ENCODE data around the gene P3H1.

- TF ChIP-seq GATA1 (IDR thresholded peaks at IDR 0.05; ENCODE audit: low read depth, low read length) = no peak
- TF ChIP-seq POLR2A (IDR thresholded peaks at IDR 0.05; ENCODE audit: low read length) = no peak
Observed at GRCh38 chr1:42783092-42783491, 16.3 kb upstream of the P3H1 start.

Measured in erythroblast (primary cell).